Glutamatergic neuron (in vitro differentiated cells): ENCODE measurements around the gene TRAPPC3. TPM values are rescaled to one million over a fixed set of nuclear protein-coding genes. Genes with fewer than 3 reads are reported as not detected.

ENCODE experiments used
- DNase-seq: peaks from one replicate; pipeline ENCODE4 v3.0.0; 2022
- H3K27ac Mint-ChIP-seq: one replicate; pipeline ENCODE4 v1.8.0; 2020; ENCODE audit warnings: mild to moderate bottlenecking, mixed read lengths, inconsistent platforms; ENCODE audit not compliant: unreplicated experiment
- H3K27me3 Mint-ChIP-seq: one replicate; pipeline ENCODE4 v1.8.0; 2020; ENCODE audit warnings: mild to moderate bottlenecking, moderate library complexity, mixed read lengths, inconsistent platforms; ENCODE audit not compliant: unreplicated experiment
- H3K36me3 Mint-ChIP-seq: one replicate; pipeline ENCODE4 v1.8.0; 2020; ENCODE audit warnings: mild to moderate bottlenecking, mixed read lengths, inconsistent platforms; ENCODE audit not compliant: unreplicated experiment
- H3K4me1 Mint-ChIP-seq: one replicate; pipeline ENCODE4 v1.8.0; 2020; ENCODE audit warnings: mild to moderate bottlenecking, low read depth, mixed read lengths, inconsistent platforms; ENCODE audit not compliant: unreplicated experiment
- H3K4me3 Mint-ChIP-seq: one replicate; pipeline ENCODE4 v1.8.0; 2020; ENCODE audit warnings: mild to moderate bottlenecking, mixed read lengths, inconsistent platforms; ENCODE audit not compliant: unreplicated experiment
- H3K9me3 Mint-ChIP-seq: one replicate; pipeline ENCODE4 v1.8.0; 2020; ENCODE audit warnings: mild to moderate bottlenecking, moderate library complexity, mixed read lengths, inconsistent platforms; ENCODE audit not compliant: unreplicated experiment
- CTCF ChIP-seq: fragments of 200-600 bp; sonication (generic); IDR thresholded peaks from one replicate; pipeline ENCODE4 v1.5.0; 2021; ENCODE audit not compliant: partially characterized antibody, unreplicated experiment
- total RNA-seq: library from RNA; stranded (reverse); fragmentation: NEBNext Ultra II Directional; extraction: Animal tissue kit (Norgen Biotek cat#: 25700); gene quantifications from one replicate; pipeline ENCODE4 v1.2.1, GENCODE V29; 2021; ENCODE audit not compliant: unreplicated experiment

TRAPPC3 gene
- total RNA-seq, 1 donor from 2014 or later, result 30.0 TPM

DNA sequence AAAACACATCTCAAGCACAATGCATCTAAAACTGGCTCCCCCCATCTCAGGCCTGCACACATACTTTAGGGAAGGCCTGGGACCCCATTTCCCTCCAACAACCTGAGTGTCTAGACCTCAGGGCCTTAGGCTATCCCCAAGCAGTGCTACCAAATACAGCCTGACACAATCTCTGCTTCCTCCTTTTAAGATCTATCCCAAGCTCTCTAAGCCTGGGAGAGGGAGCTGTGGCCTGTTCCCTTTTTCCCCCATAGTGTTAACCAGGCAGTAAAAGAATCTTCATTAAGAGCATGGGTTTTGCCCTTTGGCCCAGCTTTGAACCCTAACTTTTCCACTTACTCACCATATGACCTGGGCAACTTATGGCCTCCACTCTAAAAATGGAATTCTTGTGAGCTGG is 13.5 kb downstream of the TRAPPC3 start:
- TF ChIP-seq CTCF, result no peak
- Mint-ChIP-seq H3K36me3 (no peaks in the 10 kb centered on the region), H3K4me1 (no peaks in the 10 kb centered on the region), H3K4me3 (no peak overlapping the region), H3K9me3 (no peaks in the 10 kb centered on the region), H3K27me3 (peaks cover 4% of the 10 kb centered on the region), H3K27ac (no peak overlapping the region)
- no peak for DNase-seq

- no peaks in the 10 kb centered on the region for H3K9me3 Mint-ChIP-seq
- H3K27me3 Mint-ChIP-seq, result peaks cover 4% of the 10 kb centered on the region
- no peak for DNase-seq
- H3K36me3 Mint-ChIP-seq, result no peaks in the 10 kb centered on the region
- H3K4me1 Mint-ChIP-seq, result no peaks in the 10 kb centered on the region
- H3K4me3 Mint-ChIP-seq, result no peak overlapping the region
- TF ChIP-seq CTCF, result no peak
- H3K27ac Mint-ChIP-seq, result no peak overlapping the region
Observed at GRCh38 chr1:36135330-36135667, 14.0 kb downstream of the TRAPPC3 start.

GRCh38 chr1:36134505-36135329 is 14.6 kb downstream of the TRAPPC3 start:
- H3K4me3 Mint-ChIP-seq, result no peak overlapping the region
- H3K36me3 Mint-ChIP-seq, result no peaks in the 10 kb centered on the region
- peak; percentile 83 for TF ChIP-seq CTCF
- no peaks in the 10 kb centered on the region for H3K4me1 Mint-ChIP-seq
- H3K27ac Mint-ChIP-seq, result no peak overlapping the region
- peak; percentile 83 for DNase-seq
- no peaks in the 10 kb centered on the region for H3K9me3 Mint-ChIP-seq
- peaks cover 4% of the 10 kb centered on the region for H3K27me3 Mint-ChIP-seq

GRCh38 chr1:36134031-36134430 is 15.3 kb downstream of the TRAPPC3 start:
- no peaks in the 10 kb centered on the region for H3K9me3 Mint-ChIP-seq
- no peaks in the 10 kb centered on the region for H3K36me3 Mint-ChIP-seq
- H3K4me3 Mint-ChIP-seq, result no peak overlapping the region
- DNase-seq, result no peak
- peaks cover 4% of the 10 kb centered on the region for H3K27me3 Mint-ChIP-seq
- no peaks in the 10 kb centered on the region for H3K4me1 Mint-ChIP-seq
- no peak overlapping the region for H3K27ac Mint-ChIP-seq
- TF ChIP-seq CTCF, result no peak

- Mint-ChIP-seq H3K4me1 (no peaks in the 10 kb centered on the region), H3K4me3 (no peak overlapping the region), H3K27ac (no peak overlapping the region), H3K9me3 (no peaks in the 10 kb centered on the region), H3K27me3 (peaks cover 4% of the 10 kb centered on the region), H3K36me3 (no peaks in the 10 kb centered on the region)
- no peak for DNase-seq
- no peak for TF ChIP-seq CTCF
Observed at GRCh38 chr1:36133484-36133883, 15.8 kb downstream of the TRAPPC3 start.
